Adrenal gland (tissue), 5 donors: Measurements from ENCODE around the gene S100A13.

Experiments used
- POLR2A ChIP-seq, 2 donors: fragments of 450-650 bp; IDR thresholded peaks; one replicate each; pipeline ENCODE4 v1.6.1; 2017; ENCODE audit warnings: antibody characterized with exemption in 2 of 2, mild to moderate bottlenecking in 2 of 2, moderate library complexity in 1 of 2
- TF ChIP-seq, protein P1 (sequence below), 6 experiments: fragments of 450-650 bp in 4 of 6; fragments of 200-600 bp in 2 of 6; sonication (generic) in 1 of 6; IDR thresholded peaks; 1 replicate in 5 of 6; 2 replicates in 1 of 6; pipeline versions ENCODE4 v1.5.1 to v1.8.0; 2016 to 2021; ENCODE audit warnings: antibody characterized with exemption in 6 of 6, mild to moderate bottlenecking in 2 of 6, moderate library complexity in 1 of 6
- donor health status: DM: no; HTN: no; CAD: no.

DNA sequence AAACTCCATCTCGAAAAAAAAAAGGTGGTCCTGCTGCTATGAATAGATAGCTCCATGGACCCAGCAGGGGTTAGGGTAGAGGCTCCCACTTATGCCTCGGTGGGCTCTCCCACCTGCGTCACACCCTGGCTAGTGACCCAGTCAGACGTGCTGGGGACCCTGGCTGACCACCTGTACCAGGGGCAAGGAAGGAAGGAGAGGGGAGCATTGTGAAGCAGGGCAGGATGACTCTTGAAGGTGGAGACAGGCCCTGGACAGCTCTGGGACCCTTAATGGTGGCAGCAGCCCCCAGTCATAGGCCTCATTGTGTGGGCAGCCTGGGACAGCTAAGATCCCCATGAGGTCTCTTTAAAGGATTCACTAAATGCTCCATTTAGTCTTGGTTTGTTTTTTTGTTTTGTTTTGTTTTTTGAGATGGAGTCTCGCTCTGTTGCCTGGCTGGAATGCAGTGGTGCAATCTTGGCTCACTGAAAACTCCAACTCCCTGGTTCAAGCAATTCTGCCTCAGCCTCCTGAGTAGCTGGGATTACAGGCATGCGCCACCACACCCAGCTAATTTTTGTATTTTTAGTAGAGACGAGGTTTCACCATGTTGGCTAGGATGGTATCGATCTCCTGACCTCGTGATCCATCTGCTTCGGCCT is 20.8 kb upstream of the S100A13 start:
- TF ChIP-seq, protein P1, sequence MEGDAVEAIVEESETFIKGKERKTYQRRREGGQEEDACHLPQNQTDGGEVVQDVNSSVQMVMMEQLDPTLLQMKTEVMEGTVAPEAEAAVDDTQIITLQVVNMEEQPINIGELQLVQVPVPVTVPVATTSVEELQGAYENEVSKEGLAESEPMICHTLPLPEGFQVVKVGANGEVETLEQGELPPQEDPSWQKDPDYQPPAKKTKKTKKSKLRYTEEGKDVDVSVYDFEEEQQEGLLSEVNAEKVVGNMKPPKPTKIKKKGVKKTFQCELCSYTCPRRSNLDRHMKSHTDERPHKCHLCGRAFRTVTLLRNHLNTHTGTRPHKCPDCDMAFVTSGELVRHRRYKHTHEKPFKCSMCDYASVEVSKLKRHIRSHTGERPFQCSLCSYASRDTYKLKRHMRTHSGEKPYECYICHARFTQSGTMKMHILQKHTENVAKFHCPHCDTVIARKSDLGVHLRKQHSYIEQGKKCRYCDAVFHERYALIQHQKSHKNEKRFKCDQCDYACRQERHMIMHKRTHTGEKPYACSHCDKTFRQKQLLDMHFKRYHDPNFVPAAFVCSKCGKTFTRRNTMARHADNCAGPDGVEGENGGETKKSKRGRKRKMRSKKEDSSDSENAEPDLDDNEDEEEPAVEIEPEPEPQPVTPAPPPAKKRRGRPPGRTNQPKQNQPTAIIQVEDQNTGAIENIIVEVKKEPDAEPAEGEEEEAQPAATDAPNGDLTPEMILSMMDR (IDR thresholded peaks at IDR 0.05) = no peak
- TF ChIP-seq POLR2A (IDR thresholded peaks at IDR 0.05) = no peak
